Natural killer cell (primary cell): ENCODE measurements around the gene C22orf39. TPM values are rescaled to one million over a fixed set of nuclear protein-coding genes. Genes with fewer than 3 reads are reported as not detected.

Source experiments
- ATAC-seq, 3 donors: fragments of 150-1000 bp in 2 of 3; fragments of 200-7000 bp in 1 of 3; cut with Tn5 transposase; 1 replicate in 1 of 3; 2 replicates in 2 of 3; pipeline ENCODE4 v1.10.0; 2021; ENCODE audit warnings: mild to moderate bottlenecking in 2 of 3, moderate library complexity in 2 of 3
- DNase-seq, 2 donors: peaks; one replicate each; pipeline versions ENCODE4 v3.0.0 to v3.0.0-alpha.2; 2013 to 2021; ENCODE audit warnings: mixed read lengths in 1 of 2
- H3K27ac ChIP-seq: one replicate; pipeline ENCODE4 v1.5.1; 2013; ENCODE audit warnings: mild to moderate bottlenecking, low read length
- H3K27me3 ChIP-seq: one replicate; pipeline ENCODE4 v1.6.1; 2013; ENCODE audit warnings: low read length; ENCODE audit not compliant: control insufficient read depth, insufficient read depth
- H3K36me3 ChIP-seq: one replicate; pipeline ENCODE4 v1.6.1; 2013; ENCODE audit warnings: low read length; ENCODE audit not compliant: control insufficient read depth, insufficient read depth
- H3K4me1 ChIP-seq: one replicate; pipeline ENCODE4 v1.6.1; 2013; ENCODE audit warnings: low read length; ENCODE audit not compliant: control insufficient read depth, insufficient read depth
- H3K4me3 ChIP-seq: one replicate; pipeline ENCODE4 v1.5.1; 2013; ENCODE audit warnings: low read length
- H3K9me3 ChIP-seq: one replicate; pipeline ENCODE4 v1.6.1; 2013; ENCODE audit warnings: low read length; ENCODE audit not compliant: control insufficient read depth, insufficient read depth
- H3K27ac Mint-ChIP-seq, 2 donors: one replicate each; pipeline ENCODE4 v1.8.0; 2022; ENCODE audit warnings: mild to moderate bottlenecking in 2 of 2, mixed read lengths in 2 of 2, moderate library complexity in 1 of 2
- H3K27me3 Mint-ChIP-seq, 2 donors: one replicate each; pipeline ENCODE4 v1.8.0; 2022; ENCODE audit warnings: low read depth in 2 of 2, mixed read lengths in 2 of 2
- H3K36me3 Mint-ChIP-seq: one replicate; pipeline ENCODE4 v1.8.0; 2022; ENCODE audit warnings: mixed read lengths
- H3K4me1 Mint-ChIP-seq, 2 donors: one replicate each; pipeline ENCODE4 v1.8.0; 2022; ENCODE audit warnings: mixed read lengths in 2 of 2
- H3K4me3 Mint-ChIP-seq: one replicate; pipeline ENCODE4 v1.8.0; 2022; ENCODE audit warnings: mild to moderate bottlenecking, moderate library complexity, mixed read lengths
- H3K9me3 Mint-ChIP-seq, 2 donors: one replicate each; pipeline ENCODE4 v1.8.0; 2022; ENCODE audit warnings: mixed read lengths in 2 of 2
- WGBS: methylation state at CpG from one replicate; pipeline ENCODE4 v1.1.7; 2013; ENCODE audit warnings: missing lambda C conversion rate; ENCODE audit not compliant: insufficient coverage; 5-methylcytosine and 5-hydroxymethylcytosine counted together
- intact Hi-C: fragments of 100-400 bp; cut with micrococcal nuclease; formaldehyde crosslinking; loops from one replicate; pipeline ENCODE4 v1.14.2; 2022
- total RNA-seq, 4 donors: library from RNA; stranded (reverse); fragments of 120-200 nt in 1 of 4; gene quantifications; one replicate each; pipeline versions ENCODE4 v1.2.3 to v1.2.4, GENCODE V29; 2013 to 2022
- TF ChIP-seq, protein P1 (sequence below): fragments of 200-600 bp; IDR thresholded peaks from one replicate; pipeline ENCODE4 v1.8.0; 2022; ENCODE audit warnings: antibody characterized with exemption

The C22orf39 gene
- total RNA-seq, 3 donors from 2014 or later (not counting 1 experiment from before 2014, with no cell fraction given): 45.4 to 53.3 (median 50.2) TPM

DNA sequence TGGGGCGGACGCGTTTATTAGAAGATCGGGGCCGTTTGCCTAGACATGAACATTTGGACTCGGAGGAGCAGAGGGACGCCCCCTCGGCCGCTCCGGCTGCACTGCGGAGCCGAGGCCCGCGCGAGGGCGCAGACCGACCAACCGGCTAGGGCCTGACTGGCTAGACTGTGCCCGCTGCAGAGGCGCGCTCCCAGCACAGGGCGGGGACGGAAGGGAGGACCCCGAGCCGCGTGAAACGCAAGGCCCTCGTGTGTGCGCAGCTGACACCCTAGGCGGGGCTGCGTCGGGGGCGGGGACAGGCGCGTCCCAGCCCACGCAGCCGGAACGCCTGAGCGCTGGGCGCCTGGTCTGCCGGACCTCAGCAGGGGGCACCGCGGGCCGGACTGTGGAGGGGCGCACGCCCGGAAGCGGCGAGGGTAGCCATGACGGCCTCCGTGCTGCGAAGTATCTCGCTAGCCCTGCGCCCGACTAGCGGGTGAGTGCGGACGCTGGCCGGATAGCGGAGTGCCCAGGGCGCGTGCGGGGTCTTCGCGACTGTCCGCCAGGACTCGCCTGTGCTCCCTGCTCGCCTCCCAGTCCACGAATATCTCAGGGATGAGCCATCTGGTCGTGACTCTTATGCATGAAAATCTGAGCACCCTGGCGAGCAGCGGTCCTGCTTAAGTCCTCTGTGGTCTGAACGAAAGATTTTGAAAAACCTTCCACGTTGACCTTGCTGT lies 15.2 kb downstream of the C22orf39 start, which contains the start of gene MRPL40:
MRPL40 (plus strand) TSS at position 413 of the 719 bp plus-strand sequence; CDS start at position 423, 10 bp downstream.
- Mint-ChIP-seq H3K27ac (peak within 1 kb of the TSS; percentile 93 to 100), H3K27me3 (no peaks in the 10 kb centered on the region), H3K4me1 (peaks cover 28 to 37% of the 10 kb centered on the region in 2 donors), H3K36me3 (peaks cover 6% of the 10 kb centered on the region), H3K4me3 (peak within 1 kb of the TSS; percentile 97), H3K9me3 (no peaks in the 10 kb centered on the region)
- DNase-seq: peak; percentile 82 to 91
- under 1% methylated on average over 74 of the region's 74 CpGs for WGBS
- H3K4me3 ChIP-seq: peak within 1 kb of the TSS; percentile 95
- peaks cover 40% of the 10 kb centered on the region for H3K4me1 ChIP-seq
- no peaks in the 10 kb centered on the region for H3K27me3 ChIP-seq
- intact Hi-C loops: loop anchor here (1.0 to 10.0 kb wide), 4 partner anchors 13 to 307 kb away; partner anchors contain the start of genes C22orf39, CDC45, DGCR2 and UFD1
- TF ChIP-seq, protein P1, sequence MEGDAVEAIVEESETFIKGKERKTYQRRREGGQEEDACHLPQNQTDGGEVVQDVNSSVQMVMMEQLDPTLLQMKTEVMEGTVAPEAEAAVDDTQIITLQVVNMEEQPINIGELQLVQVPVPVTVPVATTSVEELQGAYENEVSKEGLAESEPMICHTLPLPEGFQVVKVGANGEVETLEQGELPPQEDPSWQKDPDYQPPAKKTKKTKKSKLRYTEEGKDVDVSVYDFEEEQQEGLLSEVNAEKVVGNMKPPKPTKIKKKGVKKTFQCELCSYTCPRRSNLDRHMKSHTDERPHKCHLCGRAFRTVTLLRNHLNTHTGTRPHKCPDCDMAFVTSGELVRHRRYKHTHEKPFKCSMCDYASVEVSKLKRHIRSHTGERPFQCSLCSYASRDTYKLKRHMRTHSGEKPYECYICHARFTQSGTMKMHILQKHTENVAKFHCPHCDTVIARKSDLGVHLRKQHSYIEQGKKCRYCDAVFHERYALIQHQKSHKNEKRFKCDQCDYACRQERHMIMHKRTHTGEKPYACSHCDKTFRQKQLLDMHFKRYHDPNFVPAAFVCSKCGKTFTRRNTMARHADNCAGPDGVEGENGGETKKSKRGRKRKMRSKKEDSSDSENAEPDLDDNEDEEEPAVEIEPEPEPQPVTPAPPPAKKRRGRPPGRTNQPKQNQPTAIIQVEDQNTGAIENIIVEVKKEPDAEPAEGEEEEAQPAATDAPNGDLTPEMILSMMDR: no peak
- ATAC-seq: peak; percentile 80 to 94 (median 82)
- no peaks in the 10 kb centered on the region for H3K9me3 ChIP-seq
- peak within 1 kb of the TSS; percentile 97 for H3K27ac ChIP-seq
- peaks cover 16% of the 10 kb centered on the region for H3K36me3 ChIP-seq

DNA sequence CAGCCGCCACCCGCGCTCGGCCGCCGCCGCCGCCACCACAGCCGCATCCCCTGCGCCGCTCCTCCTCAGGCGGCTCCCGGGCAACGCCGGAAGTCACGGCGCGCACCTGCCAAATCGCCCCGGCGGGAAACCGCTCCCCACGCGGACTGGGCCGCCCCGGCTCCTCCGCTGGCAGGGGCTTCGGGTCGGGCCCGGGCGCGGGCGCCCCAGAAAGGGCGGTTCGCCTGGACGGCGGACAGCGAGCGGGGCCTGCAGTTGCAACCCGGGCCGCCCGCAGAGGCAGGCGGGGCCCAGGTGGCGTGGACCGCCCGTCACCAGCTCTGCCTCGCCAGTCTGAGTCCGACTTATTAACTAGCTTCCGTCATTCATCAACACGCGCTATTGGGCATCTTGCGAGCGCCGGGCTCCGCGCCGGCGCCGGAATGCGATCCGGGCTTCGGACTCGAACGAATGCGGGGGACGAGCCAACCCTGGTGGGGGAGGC lies 15.8 kb downstream of the C22orf39 start, which contains the start of gene HIRA:
HIRA (minus strand) TSS at position 85 of the 484 bp plus-strand sequence. CDS start 257 bp downstream, outside the sequence.
- H3K4me1 Mint-ChIP-seq: peaks cover 34 to 43% of the 10 kb centered on the region in 2 donors

DNA sequence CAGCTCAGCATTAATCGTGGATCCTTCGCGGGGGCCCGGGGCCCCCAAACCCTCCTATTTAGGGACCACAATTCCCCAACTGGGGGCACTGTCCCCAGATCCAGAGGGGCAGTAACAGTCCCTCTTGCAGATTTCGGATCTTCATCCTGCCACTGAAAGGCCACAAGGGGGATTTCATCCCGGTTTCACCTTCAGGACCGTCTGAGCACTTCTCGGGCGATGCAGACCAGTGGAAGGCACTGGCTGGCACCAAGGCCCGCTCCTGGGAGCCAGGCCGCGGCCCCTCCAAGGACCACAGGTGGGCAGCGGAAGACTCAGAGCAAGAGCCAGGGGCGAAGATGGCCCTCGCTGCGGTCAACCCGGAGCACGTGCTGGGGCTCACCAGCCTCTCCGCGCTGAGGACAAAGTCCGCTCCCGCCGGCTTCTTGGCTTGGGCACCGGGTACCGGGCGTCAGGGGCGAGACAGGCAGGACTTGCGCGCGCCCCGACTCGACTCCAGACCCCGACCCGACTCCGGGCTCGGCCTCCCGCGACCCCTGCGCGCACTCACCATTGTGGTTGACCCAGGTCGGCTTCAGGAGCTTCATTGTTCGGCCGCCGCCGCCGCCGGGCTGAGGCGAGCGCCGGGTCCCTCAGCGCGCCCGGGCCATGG lies 16.5 kb downstream of the C22orf39 start:
- H3K9me3 ChIP-seq: no peaks in the 10 kb centered on the region
- peak overlapping the region; percentile 76 for H3K4me3 ChIP-seq
- peak overlapping the region; percentile 83 for H3K27ac ChIP-seq
- ATAC-seq (no peak), DNase-seq (peak; percentile 49 to 51)
- peak overlapping the region; percentile 93 to 100 for H3K27ac Mint-ChIP-seq
- peaks cover 41 to 50% of the 10 kb centered on the region in 2 donors for H3K4me1 Mint-ChIP-seq
- no peaks in the 10 kb centered on the region for H3K9me3 Mint-ChIP-seq
- TF ChIP-seq, protein P1: no peak
- peaks cover 46% of the 10 kb centered on the region for H3K4me1 ChIP-seq
- H3K27me3 ChIP-seq: no peaks in the 10 kb centered on the region
- no peaks in the 10 kb centered on the region for H3K27me3 Mint-ChIP-seq
- H3K36me3 ChIP-seq: peaks cover 13% of the 10 kb centered on the region
- WGBS: under 1% methylated on average over 53 of the region's 53 CpGs
- intact Hi-C loops: loop anchor here (10.0 kb wide), 1 partner anchor 306 kb away; the partner anchor contains the start of gene DGCR2
- peaks cover 6% of the 10 kb centered on the region for H3K36me3 Mint-ChIP-seq
- H3K4me3 Mint-ChIP-seq: peak overlapping the region; percentile 97

More for the DNA sequence above, 15.8 kb downstream of the C22orf39 start, which contains the start of gene HIRA:
- intact Hi-C loops: loop anchor here (1.0 to 10.0 kb wide), 4 partner anchors 12 to 307 kb away; partner anchors contain the start of genes C22orf39, CDC45, DGCR2 and UFD1
- Mint-ChIP-seq H3K27ac (peak within 1 kb of the TSS; percentile 93 to 100), H3K27me3 (no peaks in the 10 kb centered on the region), H3K9me3 (no peaks in the 10 kb centered on the region), H3K36me3 (peaks cover 6% of the 10 kb centered on the region), H3K4me3 (peak within 1 kb of the TSS; percentile 97)
- Histone ChIP-seq H3K4me3 (peak within 1 kb of the TSS; percentile 95), H3K27me3 (no peaks in the 10 kb centered on the region), H3K4me1 (peaks cover 43% of the 10 kb centered on the region), H3K27ac (peak within 1 kb of the TSS; percentile 97), H3K36me3 (peaks cover 15% of the 10 kb centered on the region), H3K9me3 (no peaks in the 10 kb centered on the region)
- peak; percentile 44 to 72 (median 56) for ATAC-seq
- peak; percentile 87 to 90 for DNase-seq
- WGBS: under 1% methylated on average over 66 of the region's 66 CpGs
- TF ChIP-seq, protein P1: no peak
